Measurements from ENCODE around the gene SRP9.

SRP9 gene, protein sequence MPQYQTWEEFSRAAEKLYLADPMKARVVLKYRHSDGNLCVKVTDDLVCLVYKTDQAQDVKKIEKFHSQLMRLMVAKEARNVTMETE

DNA sequence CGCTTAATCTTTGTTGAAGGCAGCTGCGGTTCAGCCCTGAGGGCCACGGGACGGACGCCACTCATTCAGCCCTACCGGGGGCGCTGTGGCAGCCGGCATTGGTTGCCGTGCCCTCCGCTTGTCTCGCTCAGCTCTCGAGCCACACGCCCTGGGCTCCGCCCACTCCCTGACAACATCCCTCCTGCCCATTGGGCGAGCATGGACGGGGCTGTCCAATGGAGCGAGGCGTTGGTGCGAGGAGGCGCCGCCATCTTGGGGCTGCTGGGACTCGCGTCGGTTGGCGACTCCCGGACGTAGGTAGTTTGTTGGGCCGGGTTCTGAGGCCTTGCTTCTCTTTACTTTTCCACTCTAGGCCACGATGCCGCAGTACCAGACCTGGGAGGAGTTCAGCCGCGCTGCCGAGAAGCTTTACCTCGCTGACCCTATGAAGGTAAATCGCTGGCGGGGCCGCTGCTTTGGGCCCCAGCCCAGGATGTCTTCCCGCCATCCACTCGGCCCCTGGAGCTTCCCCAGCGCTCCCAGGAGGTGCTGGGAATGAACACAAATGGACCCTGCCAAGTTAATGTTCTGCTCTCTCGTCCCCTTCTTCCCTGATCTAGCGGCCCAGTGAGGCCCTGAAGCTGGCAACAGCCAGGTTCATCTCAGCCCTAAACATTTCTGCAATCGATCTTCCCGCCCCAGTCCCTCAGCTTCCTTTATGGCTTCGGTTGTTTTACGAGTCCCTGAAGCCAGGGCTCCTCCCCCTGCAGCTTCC is at the start of gene SRP9:
Gene SRP9 (plus strand): TSS at position 244 of the 754 bp plus-strand sequence. CDS start 115 bp downstream, at position 359.
- DNase-seq (ENCODE audit: low read depth in 2 of 3, low spot score in 1 of 3): peak; percentile 96 to 98 (median 98)

DNA sequence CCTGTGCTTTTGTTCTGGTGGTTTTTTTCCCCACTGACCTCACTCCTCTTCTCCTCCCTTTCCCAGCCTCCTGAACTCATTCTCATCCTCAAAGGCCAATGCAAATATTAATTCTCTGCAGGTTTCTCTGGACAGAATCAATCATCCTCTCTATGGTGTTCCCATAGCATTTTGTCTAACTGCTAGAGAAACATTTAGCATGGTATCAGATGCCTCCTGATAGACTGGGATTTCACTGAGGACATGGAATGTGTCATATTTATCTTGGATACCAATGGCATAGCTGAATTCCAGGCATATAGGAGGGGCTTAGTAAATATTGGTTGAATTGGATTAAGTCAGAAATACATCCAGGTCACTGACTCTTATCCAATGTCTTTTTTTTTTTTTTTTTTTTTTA is 46.1 kb upstream of the SRP9 start:
- no peak for DNase-seq (ENCODE audit: low read depth in 2 of 3, low spot score in 1 of 3)

DNA sequence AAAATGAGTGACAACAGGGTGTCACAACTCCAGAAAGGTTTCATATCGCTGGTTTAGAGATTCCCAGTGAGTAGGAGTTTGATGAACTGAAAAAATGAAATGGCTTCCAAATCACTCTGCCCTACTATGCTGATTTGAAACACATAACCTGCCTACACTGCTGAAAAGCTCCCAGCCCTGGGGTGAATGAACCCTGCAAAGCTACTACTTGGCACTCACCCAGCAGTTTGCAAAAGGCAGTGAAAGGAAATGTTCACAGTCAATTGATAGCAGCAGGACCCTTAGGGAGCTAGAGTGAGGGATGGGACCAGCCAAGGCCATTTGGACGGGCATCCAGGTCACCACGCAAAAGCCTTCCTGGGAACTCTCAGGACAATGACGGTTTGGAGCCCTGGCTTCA is 44.4 kb upstream of the SRP9 start:
- DNase-seq (ENCODE audit: low read depth in 2 of 3, low spot score in 1 of 3): no peak

DNA sequence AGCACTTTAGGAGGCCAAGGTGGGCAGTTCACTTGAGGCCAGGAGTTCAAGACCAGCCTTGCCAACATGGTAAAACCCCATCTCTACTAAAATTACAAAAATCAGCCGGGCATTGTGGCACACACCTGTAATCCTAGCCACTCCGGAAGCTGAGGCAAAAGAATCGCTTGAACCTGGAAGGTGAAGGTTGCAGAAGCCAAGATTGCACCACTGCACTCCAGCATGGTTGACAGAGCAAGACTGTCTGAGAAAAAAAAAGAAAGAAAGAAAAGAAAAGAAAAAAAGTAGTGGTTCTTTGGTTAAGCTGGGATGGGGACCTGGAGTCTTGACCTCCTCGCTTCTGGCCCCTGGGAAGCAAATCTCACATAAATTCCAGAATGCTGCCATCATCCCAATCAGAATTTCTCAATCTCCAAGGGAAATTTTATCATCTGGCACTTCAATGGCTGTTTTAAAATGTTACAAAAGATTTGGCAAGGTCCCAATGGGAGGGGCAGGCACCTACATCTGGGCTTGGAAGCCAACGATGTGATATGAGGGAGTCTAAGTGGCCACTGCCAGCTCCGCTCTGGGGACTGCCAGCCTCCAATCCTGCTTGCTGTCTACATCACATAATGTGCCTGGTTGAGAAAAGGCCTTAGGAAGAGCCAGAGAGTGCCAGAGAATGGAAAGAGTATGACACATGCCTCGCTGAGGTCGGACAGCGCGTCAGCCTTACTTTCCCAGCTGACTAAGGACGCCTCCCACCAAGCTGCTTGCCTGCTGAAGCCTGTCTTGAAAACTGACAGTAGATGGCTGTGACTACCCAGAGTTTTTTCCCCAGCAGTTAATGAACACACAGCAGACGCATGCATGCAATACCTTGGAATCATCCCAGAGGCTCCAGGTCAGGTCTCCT is 42.1 kb upstream of the SRP9 start:
- DNase-seq (ENCODE audit: low read depth in 2 of 3, low spot score in 1 of 3): no peak

DNA sequence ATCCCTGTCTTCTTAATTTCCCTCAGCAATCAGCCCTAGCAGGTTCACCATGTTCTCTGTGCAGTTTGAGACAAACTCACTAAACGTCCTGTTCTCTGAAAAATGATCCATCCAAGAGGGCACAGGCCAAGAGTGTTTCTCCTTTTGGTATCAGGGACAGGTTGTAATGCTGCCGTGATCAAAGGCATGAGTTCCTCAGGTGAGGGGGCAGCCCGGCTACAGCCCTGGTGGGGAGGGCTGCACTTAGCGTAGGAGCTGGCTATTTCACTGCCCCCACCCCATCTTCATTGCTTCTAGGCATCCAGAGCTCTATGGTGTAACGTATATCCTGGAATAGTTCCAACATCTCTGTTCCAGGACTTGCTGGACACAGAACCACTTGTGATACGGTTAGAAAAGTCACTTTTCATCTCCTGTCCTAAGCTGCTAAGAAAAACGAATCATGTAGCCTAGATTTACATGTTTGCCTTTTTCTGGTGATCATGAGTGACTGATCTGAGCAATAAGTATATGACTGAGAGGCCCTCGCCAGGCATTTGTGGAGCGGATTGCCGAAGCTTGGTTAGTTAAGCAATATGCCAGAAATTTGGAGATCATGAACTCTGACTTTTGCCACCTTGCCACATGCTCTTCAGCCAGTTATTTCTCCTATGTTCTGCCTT is 41.1 kb upstream of the SRP9 start:
- no peak for DNase-seq (ENCODE audit: low read depth in 2 of 3, low spot score in 1 of 3)

DNA sequence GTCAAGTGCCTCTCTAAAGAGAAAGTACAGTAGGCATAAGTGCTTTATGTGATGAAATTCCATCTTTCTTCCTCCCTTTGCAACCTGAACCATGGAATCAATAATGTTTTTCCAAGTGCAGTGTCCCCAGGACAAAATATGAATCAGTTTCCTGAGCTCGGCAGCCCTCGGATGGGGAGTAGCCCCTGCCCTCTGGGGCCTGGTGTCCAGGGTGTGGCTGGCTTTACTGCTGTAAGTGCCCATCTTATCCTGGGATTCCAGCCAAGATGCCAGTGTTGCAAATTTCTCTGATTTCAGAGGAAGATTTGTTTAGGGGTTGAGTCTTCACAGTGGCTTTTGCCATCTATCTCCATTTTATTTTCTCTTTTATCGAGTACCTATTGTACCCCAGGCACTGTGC is 40.5 kb upstream of the SRP9 start:
- DNase-seq (ENCODE audit: low read depth in 2 of 3, low spot score in 1 of 3): no peak

DNA sequence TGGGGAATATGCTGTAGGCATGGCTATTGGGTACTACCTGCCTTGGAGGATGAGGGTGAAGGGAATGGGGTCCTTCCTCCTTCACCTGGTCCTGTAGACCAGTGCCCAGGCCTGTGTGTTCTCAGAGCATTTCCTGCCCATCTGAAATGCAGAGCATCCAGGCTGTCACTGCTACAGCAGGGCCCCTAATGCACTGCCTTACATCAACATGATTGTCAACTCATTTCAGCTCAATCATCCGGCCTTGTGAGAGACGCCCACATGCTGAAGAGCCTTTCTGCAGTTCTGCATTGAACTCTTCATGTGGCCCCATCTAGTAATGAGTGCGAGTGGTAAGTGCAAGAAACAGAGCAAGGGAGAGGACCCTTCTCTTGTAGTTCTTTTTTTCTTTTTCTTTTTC is 39.8 kb upstream of the SRP9 start:
- DNase-seq (ENCODE audit: low read depth in 2 of 3, low spot score in 1 of 3): no peak

DNA sequence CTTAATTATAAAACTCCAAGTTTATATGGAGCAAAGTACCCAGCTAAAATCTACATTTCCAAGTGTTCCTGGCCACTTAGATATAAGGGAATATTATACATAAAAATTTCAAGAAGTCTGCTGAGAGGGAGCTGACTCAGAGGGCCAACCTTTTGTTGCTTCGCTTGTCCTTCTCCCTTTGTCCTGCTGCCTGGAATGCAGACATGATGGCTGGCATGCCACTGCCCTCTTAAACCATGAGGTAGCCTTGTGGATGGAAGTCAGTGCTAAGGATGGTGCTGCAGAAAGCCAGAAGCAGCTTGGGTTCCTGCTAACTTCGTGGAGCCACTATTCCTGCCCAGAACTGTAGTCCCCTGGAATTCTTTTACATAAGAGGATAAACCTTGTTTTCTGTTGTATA is 38.9 kb upstream of the SRP9 start:
- no peak for DNase-seq (ENCODE audit: low read depth in 2 of 3, low spot score in 1 of 3)

DNA sequence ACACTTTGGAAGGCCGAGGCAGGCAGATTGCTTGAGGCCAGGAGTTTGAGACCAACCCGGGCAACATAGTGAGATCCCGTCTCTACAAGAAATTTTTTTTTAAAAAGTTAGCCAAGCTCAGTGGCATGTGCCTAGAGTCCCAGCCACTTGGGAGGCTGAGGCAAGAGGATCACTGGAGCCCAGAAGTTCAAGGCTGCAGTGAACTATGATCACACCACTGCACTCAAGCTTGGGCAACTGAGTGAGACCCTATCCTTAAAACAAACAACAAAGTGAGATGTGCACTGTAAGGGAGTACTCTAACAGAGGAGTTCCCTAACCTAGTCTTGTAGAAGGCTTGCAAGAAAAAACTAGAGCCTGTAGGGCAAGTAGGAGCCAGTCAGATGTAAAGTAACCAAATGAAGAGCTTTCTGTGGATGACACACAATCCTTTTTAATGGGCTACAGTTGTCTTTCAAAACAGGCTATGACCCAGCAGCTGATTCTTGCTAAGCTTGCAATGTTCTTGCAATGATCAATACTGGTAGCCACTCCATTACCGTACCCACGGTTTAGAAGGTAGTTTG is 38.0 kb upstream of the SRP9 start:
- DNase-seq (ENCODE audit: low read depth in 2 of 3, low spot score in 1 of 3): no peak

DNA sequence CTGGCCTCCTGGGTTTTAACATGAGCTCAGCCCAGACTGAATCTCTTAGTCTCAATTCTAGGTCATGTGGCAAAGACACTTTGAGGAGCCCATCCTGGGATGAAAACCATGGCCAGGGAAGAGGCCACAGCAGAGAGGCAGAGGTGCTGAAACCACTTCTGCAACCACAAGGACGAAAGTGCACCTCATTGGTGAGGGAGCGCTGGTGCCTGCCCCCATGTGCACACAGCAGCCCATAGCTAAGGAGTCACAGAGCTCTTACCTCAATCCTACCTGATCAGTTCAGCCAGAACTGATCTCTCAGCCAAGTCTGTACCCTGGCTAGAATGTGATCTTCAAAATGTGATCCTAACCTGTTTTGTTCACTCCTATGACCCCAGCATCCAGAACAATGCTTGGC is 32.9 kb upstream of the SRP9 start:
- no peak for DNase-seq (ENCODE audit: low read depth in 2 of 3, low spot score in 1 of 3)

DNA sequence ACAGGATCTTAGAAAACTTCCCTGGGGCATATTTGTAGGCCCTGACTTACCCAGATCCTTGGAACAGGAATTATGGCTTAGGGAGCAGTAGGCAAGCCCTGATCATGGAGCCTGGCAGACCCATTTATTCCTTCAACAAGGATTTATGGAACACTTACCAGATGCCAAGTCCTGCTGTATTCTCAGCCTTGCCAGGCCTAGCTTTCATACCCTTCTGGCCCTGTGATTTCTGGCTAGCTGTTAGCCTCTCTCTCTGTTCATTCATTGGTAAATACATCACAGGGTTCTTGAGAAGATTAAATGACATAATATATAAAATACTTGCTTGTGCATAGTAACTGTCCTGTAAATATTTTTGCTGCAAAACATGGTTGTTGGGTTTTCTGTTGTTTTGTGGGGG is 32.4 kb upstream of the SRP9 start:
- DNase-seq (ENCODE audit: low read depth in 2 of 3, low spot score in 1 of 3): no peak

DNA sequence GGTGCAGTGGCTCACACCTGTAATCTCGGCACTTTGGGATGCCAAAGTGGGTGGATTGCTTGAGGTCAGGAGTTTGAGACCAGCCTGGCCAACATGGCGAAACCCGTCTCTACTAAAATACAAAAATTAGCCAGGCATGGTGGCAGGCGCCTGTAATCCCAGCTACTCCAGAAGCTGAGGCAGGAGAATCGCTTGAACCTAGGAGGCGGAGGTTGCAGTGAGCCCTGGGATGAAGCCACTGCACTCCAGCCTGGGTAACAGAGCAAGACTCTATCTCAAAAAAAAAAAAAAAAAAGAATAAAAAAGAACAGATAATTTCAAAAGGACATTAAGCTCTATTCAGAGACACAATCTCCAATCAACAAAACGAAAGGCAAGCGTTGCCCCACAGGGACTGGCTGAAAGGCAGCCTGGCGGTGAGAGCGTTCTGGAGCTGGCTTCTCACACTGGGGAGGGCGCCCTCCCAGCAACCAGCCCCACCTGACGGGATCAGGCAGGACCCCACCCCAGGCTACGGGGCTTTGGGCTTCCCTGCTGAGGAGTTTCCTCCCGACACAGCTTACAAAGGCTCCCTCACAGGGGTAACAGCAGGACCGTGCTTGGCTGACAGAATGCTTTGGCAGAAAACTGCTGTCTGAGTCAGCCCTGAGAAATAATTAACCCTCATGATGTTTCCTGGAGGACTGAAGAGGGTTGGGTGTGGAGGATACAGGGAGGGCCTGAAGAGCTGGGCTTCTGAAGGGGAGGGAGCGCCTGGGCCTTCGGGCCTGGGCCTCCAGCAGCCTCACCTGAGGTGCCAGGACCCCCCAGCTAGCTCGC is 31.1 kb upstream of the SRP9 start:
- no peak for DNase-seq (ENCODE audit: low read depth in 2 of 3, low spot score in 1 of 3)

DNA sequence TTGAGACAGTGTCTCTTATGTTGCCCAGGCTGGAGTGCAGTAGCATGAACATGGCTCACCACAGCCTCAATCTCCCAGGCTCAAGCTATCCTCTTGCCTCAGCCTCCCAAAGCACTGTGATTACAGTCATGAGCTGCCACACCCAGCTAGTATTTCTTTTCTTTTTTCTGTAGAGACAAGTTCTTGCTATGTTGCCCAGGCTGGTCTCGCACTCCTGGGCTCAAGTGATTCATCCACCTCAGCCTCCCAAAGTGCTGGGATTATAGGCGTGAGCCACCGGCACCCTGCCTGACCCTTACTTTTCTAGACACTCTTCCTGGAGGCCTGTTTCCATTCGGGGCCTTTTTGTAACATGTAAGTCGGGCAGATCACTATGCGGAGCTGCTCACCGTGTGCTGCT is 30.1 kb upstream of the SRP9 start:
- no peak for DNase-seq (ENCODE audit: low read depth in 2 of 3, low spot score in 1 of 3)

DNA sequence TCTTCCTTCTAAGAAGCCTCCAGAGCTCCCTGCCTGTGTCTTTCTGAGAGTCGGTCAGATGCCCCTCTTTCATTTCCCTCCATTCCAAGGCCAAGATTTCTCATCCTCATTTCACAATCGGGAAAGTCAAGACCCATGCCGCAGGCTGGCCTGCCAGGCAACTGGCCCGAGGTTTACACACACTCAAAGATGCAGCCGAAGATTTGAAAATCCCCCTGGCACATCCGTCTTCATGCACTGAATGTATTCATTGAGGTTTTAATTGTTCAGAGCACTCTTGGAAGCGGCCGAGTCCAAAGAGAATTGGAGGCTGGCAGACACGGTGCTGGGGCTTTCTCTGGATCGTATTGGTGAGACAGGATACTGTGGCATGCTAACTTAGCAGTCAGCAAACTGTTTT is 29.1 kb upstream of the SRP9 start:
- no peak for DNase-seq (ENCODE audit: low read depth in 2 of 3, low spot score in 1 of 3)

DNA sequence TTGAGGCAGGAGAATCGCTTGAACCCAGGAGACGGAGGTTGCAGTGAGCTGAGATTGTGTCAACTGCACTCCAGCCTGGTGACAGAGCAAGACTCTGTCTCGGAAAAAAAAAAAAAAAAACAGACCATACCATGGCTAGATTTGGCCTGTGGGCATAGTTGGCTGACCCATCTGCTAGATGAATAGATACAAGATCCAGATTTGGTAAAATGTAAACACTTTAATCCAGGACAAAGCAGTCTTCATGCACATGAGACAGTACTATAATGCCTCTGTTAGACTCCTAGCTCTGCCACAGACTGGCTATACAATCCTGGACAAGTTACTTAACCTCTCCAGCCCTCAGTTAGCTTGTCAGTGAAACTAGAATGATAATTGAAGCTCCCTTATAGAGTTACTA is 27.9 kb upstream of the SRP9 start:
- no peak for DNase-seq (ENCODE audit: low read depth in 2 of 3, low spot score in 1 of 3)

DNA sequence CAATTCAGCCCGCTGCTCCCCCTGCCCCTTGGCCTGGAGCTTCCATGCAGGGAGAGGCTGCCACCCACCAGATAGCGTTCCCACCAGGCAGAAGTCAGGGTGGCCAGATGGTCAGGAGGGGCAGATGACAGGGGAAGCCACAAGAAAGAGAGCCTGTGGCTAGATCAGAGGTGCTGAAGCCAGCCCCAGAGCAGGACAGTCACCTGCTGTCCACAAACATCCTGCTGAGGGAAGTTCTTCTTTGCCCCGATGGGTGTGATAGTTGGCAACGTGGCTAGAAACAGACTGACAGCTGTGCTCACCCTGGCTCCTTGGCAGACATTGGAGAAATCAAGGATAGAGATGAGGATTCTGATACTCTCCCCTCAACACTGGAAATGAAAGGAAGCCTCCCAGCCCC is 27.2 kb upstream of the SRP9 start:
- no peak for DNase-seq (ENCODE audit: low read depth in 2 of 3, low spot score in 1 of 3)

DNA sequence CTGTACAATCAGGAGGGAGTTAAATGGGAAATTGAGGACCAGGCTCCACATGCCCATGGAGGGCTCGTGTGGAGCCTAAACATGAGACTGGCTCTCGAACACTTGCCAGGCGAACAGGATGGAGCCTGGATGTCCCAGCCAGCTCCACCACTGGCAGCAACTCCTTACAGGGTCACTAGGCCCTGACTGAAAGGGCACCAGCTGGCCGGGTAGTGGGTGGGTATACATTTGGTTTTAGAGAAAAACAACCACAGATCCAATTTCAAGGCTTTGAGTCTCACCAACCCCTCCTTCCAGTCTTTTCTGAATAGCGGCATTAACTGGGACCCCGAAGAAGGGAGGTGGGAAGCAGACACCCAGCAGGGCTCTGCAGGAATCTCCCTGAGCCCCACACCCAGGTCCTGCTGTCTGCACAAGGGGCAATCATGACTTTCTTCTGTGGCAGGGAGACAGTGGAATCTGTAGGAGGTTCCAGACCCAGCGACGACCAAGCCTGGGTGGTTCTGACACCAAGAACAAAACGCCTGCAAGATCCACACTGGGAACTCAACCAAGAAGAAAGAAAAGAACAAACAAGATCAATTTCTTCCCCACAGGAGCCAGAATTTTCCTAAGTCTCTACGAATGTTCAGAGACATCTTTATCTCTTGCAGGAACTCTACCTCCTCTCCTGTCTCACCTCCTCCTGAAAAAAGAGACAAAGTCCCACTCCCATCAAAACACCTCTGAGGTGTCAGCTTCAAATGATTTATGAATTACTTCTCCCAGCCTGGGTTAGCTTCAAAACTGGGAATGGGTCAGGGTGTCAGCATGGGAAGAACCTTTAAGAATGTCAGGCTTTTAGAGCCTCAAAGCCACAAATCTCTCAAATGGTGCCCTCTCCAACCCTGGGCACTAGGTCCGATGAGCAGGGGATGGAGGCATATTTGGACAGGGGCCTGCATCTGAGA is 26.5 kb upstream of the SRP9 start:
- no peak for DNase-seq (ENCODE audit: low read depth in 2 of 3, low spot score in 1 of 3)

DNA sequence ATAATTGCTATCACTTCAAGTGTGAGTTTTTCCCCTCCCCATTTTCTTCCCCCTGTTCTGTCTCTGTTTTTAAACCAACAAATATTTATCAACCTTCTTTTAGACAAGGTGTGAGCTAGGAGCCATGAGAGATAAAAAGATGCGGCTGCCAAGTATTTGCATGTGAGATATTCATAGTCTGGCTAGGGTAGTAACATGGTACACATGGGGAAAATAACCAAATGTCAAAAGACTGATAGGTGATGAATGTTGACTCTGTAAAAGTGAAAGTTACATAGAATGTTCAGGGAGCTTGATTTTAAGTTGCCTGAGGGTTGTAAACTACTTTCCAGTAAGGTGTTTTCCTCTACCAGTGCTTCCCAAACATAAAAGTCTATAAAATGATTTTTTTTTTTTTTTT is 25.4 kb upstream of the SRP9 start:
- DNase-seq (ENCODE audit: low read depth in 2 of 3, low spot score in 1 of 3): no peak

DNA sequence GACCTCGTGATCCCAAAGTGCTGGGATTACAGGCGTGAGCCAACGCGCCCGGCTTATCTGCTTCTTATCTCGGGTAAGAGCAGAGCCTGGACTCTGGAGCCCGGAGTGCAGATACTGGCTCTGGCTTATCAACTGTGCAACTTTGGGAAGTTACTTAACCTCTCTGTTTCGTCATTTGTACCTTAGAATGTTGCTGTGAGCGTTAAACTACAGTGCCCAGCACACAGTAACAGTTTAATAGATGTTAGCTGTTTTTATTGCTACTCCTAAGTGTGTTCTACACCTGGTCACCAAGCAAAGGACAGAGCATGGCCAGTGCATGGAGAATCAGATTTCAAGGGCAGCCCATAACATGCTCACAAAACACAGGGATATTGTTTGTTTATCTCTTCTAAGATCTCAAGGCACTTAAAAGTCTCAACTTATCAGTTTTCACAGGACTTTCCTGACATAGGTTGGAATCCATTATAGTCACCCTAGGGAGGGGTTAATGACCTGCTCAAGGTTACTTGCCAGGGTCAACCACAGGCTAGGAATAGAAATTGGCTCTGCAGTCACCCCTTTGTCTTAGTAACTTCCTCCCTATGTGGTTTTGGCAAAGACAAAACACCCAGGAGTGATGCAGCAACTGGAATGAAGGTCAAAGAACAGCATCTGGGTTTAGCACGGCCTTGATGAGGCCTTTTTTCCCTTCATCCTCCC is 22.5 kb upstream of the SRP9 start:
- no peak for DNase-seq (ENCODE audit: low read depth in 2 of 3, low spot score in 1 of 3)
